HCT116 (cell line): ENCODE measurements around the gene SLC38A6. TPM values are rescaled to one million over a fixed set of nuclear protein-coding genes. Genes with fewer than 3 reads are reported as not detected.

Experiments used
- ATAC-seq: fragments of 200-7000 bp; cut with Tn5 transposase; 2 replicates; pipeline ENCODE4 v1.9.1; 2020; ENCODE audit warnings: mild to moderate bottlenecking, moderate library complexity
- BruUV-seq: library from RNA; stranded (reverse); fragments of 400-500 nt; replicated peaks from 2 replicates; lab custom pipeline; 2021; lab: Mats Ljungman, UMichigan
- CTCF ChIA-PET: fragments of 300-600 bp; sonication (Branson Sonifier 250); formaldehyde crosslinking; loops from one replicate; lab custom pipeline; 2021; ENCODE audit warnings: antibody characterized with exemption; lab: Charles Lee
- POLR2A ChIA-PET: fragments of 300-600, 350-600 bp; sonication (Branson Sonifier 250); formaldehyde crosslinking; loops from one replicate; lab custom pipeline; 2021; ENCODE audit warnings: antibody characterized with exemption; lab: Charles Lee
- RAD21 ChIA-PET, 2 experiments: fragments of 300-600 bp; sonication (Branson Sonifier 250); formaldehyde crosslinking; loops; one replicate each; lab custom pipeline; 2023; ENCODE audit warnings: low total read pairs in 2 of 2; ENCODE audit not compliant: uncharacterized antibody in 2 of 2, unreplicated experiment in 2 of 2, low non-redundant PET in 1 of 2; lab: Charles Lee
- DNase-seq: peaks from one replicate; pipeline ENCODE4 v3.0.0-alpha.2; 2010; ENCODE audit warnings: low read depth, low spot score
- H2AFZ ChIP-seq: fragments of 200-600 bp; shearing (Covaris generic), sonication (generic); 2 replicates; pipeline ENCODE4 v1.6.1; 2017; ENCODE audit warnings: low read depth, mixed run types, mixed read lengths, antibody characterized with exemption, low read length; ENCODE audit not compliant: poor library complexity, severe bottlenecking
- H3K27ac ChIP-seq: 2 replicates; pipeline ENCODE4 v1.5.1; 2012; ENCODE audit warnings: low read depth, low read length
- H3K27me3 ChIP-seq: fragments of 200-600 bp; sonication (generic); 2 replicates; pipeline ENCODE4 v1.6.1; 2016; ENCODE audit warnings: mixed run types, low read length, mixed read lengths; ENCODE audit not compliant: insufficient read depth
- H3K36me3 ChIP-seq, 2 experiments: fragments of 200-500 bp in 1 of 2; fragments of 200-600 bp in 1 of 2; sonication (Bioruptor generic) in 1 of 2; sonication (generic) in 1 of 2; 2 replicates each; pipeline versions ENCODE4 v1.5.1 to v1.6.1; 2014 to 2016; ENCODE audit warnings: low read length in 2 of 2, inconsistent platforms in 1 of 2, mixed read lengths in 1 of 2, mixed run types in 1 of 2; ENCODE audit not compliant: insufficient read depth in 2 of 2, control insufficient read depth in 1 of 2
- H3K4me1 ChIP-seq, 2 experiments: fragments of 200-600 bp in 1 of 2; sonication (generic) in 1 of 2; 2 replicates each; pipeline versions ENCODE4 v1.5.1 to v1.6.1; 2012 to 2017; ENCODE audit warnings: low read length in 2 of 2, inconsistent platforms in 1 of 2, mild to moderate bottlenecking in 1 of 2, mixed read lengths in 1 of 2, mixed run types in 1 of 2, moderate library complexity in 1 of 2; ENCODE audit not compliant: insufficient read depth in 2 of 2, control insufficient read depth in 1 of 2
- H3K4me2 ChIP-seq: fragments of 200-600 bp; sonication (generic); 2 replicates; pipeline ENCODE4 v1.6.1; 2017; ENCODE audit warnings: mixed run types, low read length, mixed read lengths
- H3K4me3 ChIP-seq, 2 experiments: fragments of 200-600 bp in 1 of 2; sonication (generic) in 1 of 2; replicated peaks in 1 of 2; 2 replicates each; pipeline ENCODE4 v1.5.1; 2011 to 2016; ENCODE audit warnings: low read length in 2 of 2, control low read depth in 1 of 2, low read depth in 1 of 2, mild to moderate bottlenecking in 1 of 2, mixed read lengths in 1 of 2, mixed run types in 1 of 2
- H3K79me2 ChIP-seq: fragments of 200-600 bp; sonication (generic); 2 replicates; pipeline ENCODE4 v1.6.1; 2017; ENCODE audit warnings: mild to moderate bottlenecking, mixed run types, low read length, moderate library complexity, mixed read lengths; ENCODE audit not compliant: insufficient read depth
- H3K9ac ChIP-seq: fragments of 200-600 bp; sonication (generic); 2 replicates; pipeline ENCODE4 v1.6.1; 2016; ENCODE audit warnings: low read length, mixed read lengths
- H3K9me2 ChIP-seq: fragments of 200-600 bp; sonication (generic), shearing (Covaris generic); 2 replicates; pipeline ENCODE4 v1.6.1; 2017; ENCODE audit warnings: mixed run types, mild to moderate bottlenecking, moderate library complexity; ENCODE audit not compliant: insufficient read depth
- H3K9me3 ChIP-seq, 2 experiments: fragments of 200-500 bp in 1 of 2; fragments of 200-600 bp in 1 of 2; sonication (Bioruptor generic) in 1 of 2; sonication (generic) in 1 of 2; 2 replicates each; pipeline ENCODE4 v1.6.1; 2014 to 2017; ENCODE audit warnings: low read length in 2 of 2, mixed read lengths in 2 of 2, inconsistent platforms in 1 of 2, low read depth in 1 of 2, mild to moderate bottlenecking in 1 of 2, mixed run types in 1 of 2, moderate library complexity in 1 of 2; ENCODE audit not compliant: control insufficient read depth in 1 of 2, insufficient read depth in 1 of 2
- H4K20me1 ChIP-seq: fragments of 200-600 bp; sonication (generic), shearing (Covaris generic); 2 replicates; pipeline ENCODE4 v1.6.1; 2017; ENCODE audit warnings: mixed run types, mild to moderate bottlenecking, moderate library complexity; ENCODE audit not compliant: insufficient read depth
- ATF3 ChIP-seq: IDR thresholded peaks from 2 replicates; pipeline ENCODE4 v1.6.1; 2012
- CEBPB ChIP-seq: IDR thresholded peaks from 2 replicates; pipeline ENCODE4 v1.6.1; 2012; ENCODE audit warnings: low read depth
- CTCF ChIP-seq, 3 experiments: fragments of 200-600 bp in 1 of 3; sonication (generic) in 1 of 3; IDR thresholded peaks in 2 of 3; conservative IDR thresholded peaks in 1 of 3; 2 replicates each; pipeline ENCODE4 v1.5.1; 2012 to 2017; ENCODE audit warnings: low read depth in 2 of 3, low read length in 2 of 3, antibody characterized with exemption in 1 of 3, borderline replicate concordance in 1 of 3, control low read depth in 1 of 3, mild to moderate bottlenecking in 1 of 3, mixed read lengths in 1 of 3, mixed run types in 1 of 3, moderate library complexity in 1 of 3; ENCODE audit not compliant: insufficient read depth in 1 of 3
- EGR1 ChIP-seq: IDR thresholded peaks from 2 replicates; pipeline ENCODE4 v1.6.1; 2012; ENCODE audit warnings: low read depth
- ELF1 ChIP-seq: IDR thresholded peaks from 2 replicates; pipeline ENCODE4 v1.6.1; 2012; ENCODE audit warnings: low read depth, borderline replicate concordance
- EZH2 ChIP-seq: fragments of 200-600 bp; sonication (generic); IDR thresholded peaks from 2 replicates; pipeline ENCODE4 v1.6.1; 2017; ENCODE audit warnings: antibody characterized with exemption, mixed run types
- FOSL1 ChIP-seq: IDR thresholded peaks from 2 replicates; pipeline ENCODE4 v1.6.1; 2012; ENCODE audit warnings: low read depth
- POLR2A ChIP-seq: IDR thresholded peaks from 2 replicates; pipeline ENCODE4 v1.7.0; 2011; ENCODE audit warnings: borderline replicate concordance; ENCODE audit not compliant: insufficient read depth, insufficient read length; ENCODE audit errors: extremely low read depth
- POLR2AphosphoS5 ChIP-seq: IDR thresholded peaks from 2 replicates; pipeline ENCODE4 v1.6.1; 2011; ENCODE audit warnings: mild to moderate bottlenecking, low read depth, low read length, moderate library complexity
- RAD21 ChIP-seq: IDR thresholded peaks from 2 replicates; pipeline ENCODE4 v1.6.1; 2012; ENCODE audit warnings: low read depth, mild to moderate bottlenecking
- SIN3A ChIP-seq: IDR thresholded peaks from 2 replicates; pipeline ENCODE4 v1.6.1; 2012; ENCODE audit warnings: low read depth
- TCF7L2 ChIP-seq: IDR thresholded peaks from 2 replicates; pipeline ENCODE4 v1.7.0; 2011; ENCODE audit warnings: borderline replicate concordance, inconsistent platforms; ENCODE audit not compliant: insufficient read depth, insufficient read length; ENCODE audit errors: extremely low read depth
- YY1 ChIP-seq: IDR thresholded peaks from 2 replicates; pipeline ENCODE4 v1.6.1; 2011; ENCODE audit warnings: low read length, low read depth, moderate library complexity, mild to moderate bottlenecking; ENCODE audit not compliant: insufficient replicate concordance; ENCODE audit errors: extremely low read depth
- ZFX ChIP-seq: fragments of 450-650 bp; IDR thresholded peaks from 2 replicates; pipeline ENCODE4 v1.6.1; 2017
- ZNF274 ChIP-seq: fragments of 200-500 bp; sonication (Bioruptor generic); IDR thresholded peaks from 2 replicates; pipeline ENCODE4 v1.6.1; 2014; ENCODE audit warnings: mild to moderate bottlenecking, low read depth, low read length, inconsistent platforms
- intact Hi-C: fragments of 100-400 bp; cut with micrococcal nuclease; formaldehyde crosslinking; loops from 2 replicates; pipeline ENCODE4 v1.10.0; 2022
- total RNA-seq: library from RNA; stranded (reverse); gene quantifications from one replicate; pipeline ENCODE4 v1.2.1, GENCODE V29; 2021; ENCODE audit not compliant: unreplicated experiment

The SLC38A6 gene
- total RNA-seq, 1 experiment from 2014 or later = 9.5 TPM

- TF ChIP-seq YY1 = no peak
- TF ChIP-seq POLR2A = no peak
These were observed 45.7 kb upstream of the SLC38A6 start (continued) for GRCh38 chr14:60935319-60935718.

GRCh38 chr14:60943637-60944032 is 37.4 kb upstream of the SLC38A6 start:
- no peak overlapping the region for H3K4me3 ChIP-seq
- intact Hi-C loops = no loop called here
- no peaks in the 10 kb centered on the region for H3K9me2 ChIP-seq
- no peaks in the 10 kb centered on the region for H3K27me3 ChIP-seq
- no peak for DNase-seq
- H3K4me1 ChIP-seq = no peaks in the 10 kb centered on the region
- H3K9me3 ChIP-seq = no peaks in the 10 kb centered on the region
- no peak overlapping the region for H2AFZ ChIP-seq
- ChIA-PET CTCF (no interaction called here), POLR2A (no interaction called here), RAD21 (no interaction called here)
- H3K4me2 ChIP-seq = no peak overlapping the region
- BruUV-seq = no TSS peak
- no peak overlapping the region for H3K9ac ChIP-seq
- TF ChIP-seq EZH2 (no peak), RAD21 (no peak), ATF3 (no peak), YY1 (no peak), TCF7L2 (no peak)
- H3K79me2 ChIP-seq = no peaks in the 10 kb centered on the region
- no peak overlapping the region for H3K27ac ChIP-seq
- no peak for ATAC-seq
- H4K20me1 ChIP-seq = no peaks in the 10 kb centered on the region
- H3K36me3 ChIP-seq = no peaks in the 10 kb centered on the region

GRCh38 chr14:60944204-60944603 is 36.8 kb upstream of the SLC38A6 start:
- H3K9me2 ChIP-seq = no peaks in the 10 kb centered on the region
- ChIA-PET POLR2A (no interaction called here), CTCF (no interaction called here), RAD21 (no interaction called here)
- H3K9ac ChIP-seq = no peak overlapping the region
- H3K4me3 ChIP-seq = no peak overlapping the region
- no TSS peak for BruUV-seq
- H3K27me3 ChIP-seq = no peaks in the 10 kb centered on the region
- H2AFZ ChIP-seq = no peak overlapping the region
- no peaks in the 10 kb centered on the region for H3K4me1 ChIP-seq
- no peaks in the 10 kb centered on the region for H4K20me1 ChIP-seq
- H3K27ac ChIP-seq = no peak overlapping the region
- no peaks in the 10 kb centered on the region for H3K79me2 ChIP-seq
- no peaks in the 10 kb centered on the region for H3K36me3 ChIP-seq
- no peaks in the 10 kb centered on the region for H3K9me3 ChIP-seq
- ATAC-seq (no peak), DNase-seq (no peak)
- no peak overlapping the region for H3K4me2 ChIP-seq
- intact Hi-C loops = no loop called here
- no peak for TF ChIP-seq ELF1
- no peak for TF ChIP-seq CTCF (IDR thresholded peaks at IDR 0.05 in 2 of 3, conservative IDR thresholded peaks at IDR 0.05 in 1 of 3; ENCODE audit: borderline replicate concordance in 1 of 3, insufficient read depth in 1 of 3, low read depth in 2 of 3, low read length in 2 of 3)
- no peak for TF ChIP-seq EZH2
- no peak for TF ChIP-seq ZFX
- no peak for TF ChIP-seq POLR2A
- TF ChIP-seq TCF7L2 = no peak
- TF ChIP-seq SIN3A = no peak
- no peak for TF ChIP-seq POLR2AphosphoS5
- TF ChIP-seq CEBPB = no peak
- TF ChIP-seq ZNF274 = no peak
- TF ChIP-seq FOSL1 = no peak
- TF ChIP-seq EGR1 = no peak
